Right ventricle myocardium inferior (tissue), 1 donor: ENCODE measurements around the gene CAMTA1. TPM values are rescaled to one million over a fixed set of nuclear protein-coding genes. Genes with fewer than 3 reads are reported as not detected.
A peak's percentile ranks its signal among the peaks of the same experiment; 100 is the strongest.

Experiments used
- ATAC-seq: fragments of 200-7000 bp; cut with Tn5 transposase; one replicate; pipeline ENCODE4 v1.9.1; 2020; ENCODE audit warnings: mild to moderate bottlenecking, moderate library complexity
- DNase-seq: peaks from one replicate; pipeline ENCODE4 v3.0.0; 2021; ENCODE audit errors: missing footprints
- intact Hi-C: fragments of 100-400 bp; cut with DNase I; formaldehyde crosslinking; loops from one replicate; pipeline ENCODE4 v1.11.0; 2022
- total RNA-seq: library from RNA; stranded (reverse); fragmentation: NEBNext Ultra II Directional; extraction: Animal tissue kit (Norgen Biotek cat#: 25700); gene quantifications from one replicate; pipeline ENCODE4 v1.2.1, GENCODE V29; 2021
- donor health status: DM: no; HTN: yes; CAD: no; lungs with severe emphysema.

Gene CAMTA1
- total RNA-seq, 1 donor from 2014 or later, result 159 TPM

GRCh38 chr1:7555391-7556185 is 770.3 kb downstream of the CAMTA1 start:
- ATAC-seq (no peak), DNase-seq (peak; percentile 54)
- intact Hi-C loops, result loop anchor here (2.0 kb wide), 1 partner anchor 17 kb away; no protein-coding TSS in a partner anchor

GRCh38 chr1:7557301-7557891 is 772.1 kb downstream of the CAMTA1 start:
- intact Hi-C loops, result no loop called here
- ATAC-seq (peak; percentile 37), DNase-seq (no peak)

GRCh38 chr1:7558041-7558461 is 772.8 kb downstream of the CAMTA1 start:
- DNase-seq (peak; percentile 62), ATAC-seq (no peak)
- intact Hi-C loops, result no loop called here

GRCh38 chr1:7558481-7558880 is 773.2 kb downstream of the CAMTA1 start:
- ATAC-seq, result no peak
- intact Hi-C loops, result no loop called here
- DNase-seq, result peak; percentile 52

GRCh38 chr1:7558921-7559869 is 773.9 kb downstream of the CAMTA1 start:
- DNase-seq (peak; percentile 49), ATAC-seq (no peak)
- intact Hi-C loops, result no loop called here

GRCh38 chr1:7560128-7560527 is 774.9 kb downstream of the CAMTA1 start:
- intact Hi-C loops, result no loop called here
- ATAC-seq, result no peak
- DNase-seq, result peak; percentile 53

GRCh38 chr1:7560601-7561181 is 775.4 kb downstream of the CAMTA1 start:
- no peak for ATAC-seq
- intact Hi-C loops, result no loop called here
- peak; percentile 45 for DNase-seq

- DNase-seq (peak; percentile 61), ATAC-seq (no peak)
- intact Hi-C loops, result no loop called here
Observed at GRCh38 chr1:7561331-7561921, 776.2 kb downstream of the CAMTA1 start.

- intact Hi-C loops, result no loop called here
- no peak for ATAC-seq
- DNase-seq, result peak; percentile 13
Observed at GRCh38 chr1:7561936-7562728, 776.9 kb downstream of the CAMTA1 start.

- intact Hi-C loops, result no loop called here
Observed at GRCh38 chr1:7562729-7563605, 777.7 kb downstream of the CAMTA1 start.

GRCh38 chr1:7564137-7564536 is 778.9 kb downstream of the CAMTA1 start:
- intact Hi-C loops, result no loop called here

More at GRCh38 chr1:7562729-7563605, 777.7 kb downstream of the CAMTA1 start:
- DNase-seq (peak; percentile 62), ATAC-seq (no peak)

GRCh38 chr1:7565099-7565750 is 780.0 kb downstream of the CAMTA1 start:
- intact Hi-C loops, result no loop called here
- no peak for ATAC-seq
- DNase-seq, result peak; percentile 9

More at GRCh38 chr1:7564137-7564536, 778.9 kb downstream of the CAMTA1 start:
- peak; percentile 20 for DNase-seq
- ATAC-seq, result no peak

GRCh38 chr1:7566417-7567375 is 781.4 kb downstream of the CAMTA1 start:
- no peak for DNase-seq
- intact Hi-C loops, result no loop called here

GRCh38 chr1:7567376-7567775 is 782.1 kb downstream of the CAMTA1 start:
- DNase-seq, result no peak
- intact Hi-C loops, result no loop called here
- ATAC-seq, result no peak

More at GRCh38 chr1:7566417-7567375, 781.4 kb downstream of the CAMTA1 start:
- ATAC-seq, result no peak

- intact Hi-C loops, result no loop called here
- ATAC-seq, result no peak
- no peak for DNase-seq
Observed at GRCh38 chr1:7568053-7568452, 782.8 kb downstream of the CAMTA1 start.
